SK-N-SH treated with all-trans-retinoic acid at 6 μM for 48 hours (cell line): ENCODE data around the gene CCDC57.

Source experiments
- ATAC-seq: fragments of 200-7000 bp; cut with Tn5 transposase; 3 replicates; pipeline ENCODE4 v1.9.1; 2020; ENCODE audit warnings: mild to moderate bottlenecking, moderate library complexity
- ARNTL ChIP-seq: fragments of 450-650 bp; formaldehyde crosslinking; IDR thresholded peaks from 2 replicates; pipeline ENCODE4 v1.5.0; 2020; ENCODE audit warnings: low read depth, mild to moderate bottlenecking, moderate library complexity, borderline replicate concordance
- CREB5 ChIP-seq: fragments of 250-450 bp; sonication (Bioruptor Pico); IDR thresholded peaks from 2 replicates; pipeline ENCODE4 v1.5.1; 2020; ENCODE audit warnings: low read depth, mild to moderate bottlenecking, moderate library complexity
- CSRNP3 ChIP-seq: fragments of 250-450 bp; sonication (Bioruptor Pico); IDR thresholded peaks from 2 replicates; pipeline ENCODE4 v1.5.1; 2021; ENCODE audit warnings: mild to moderate bottlenecking, moderate library complexity
- ESRRG ChIP-seq: fragments of 250-450 bp; sonication (Bioruptor Pico); IDR thresholded peaks from 2 replicates; pipeline ENCODE4 v1.6.1; 2021; ENCODE audit warnings: mild to moderate bottlenecking
- GLIS3 ChIP-seq: fragments of 250-450 bp; sonication (Bioruptor Pico); IDR thresholded peaks from 2 replicates; pipeline ENCODE4 v1.5.0; 2020; ENCODE audit warnings: mild to moderate bottlenecking, moderate library complexity
- OSR1 ChIP-seq: fragments of 250-450 bp; sonication (Bioruptor Pico); IDR thresholded peaks from 2 replicates; pipeline ENCODE4 v1.8.0; 2022; ENCODE audit warnings: moderate library complexity, mild to moderate bottlenecking, inconsistent platforms
- PATZ1 ChIP-seq: fragments of 250-450 bp; sonication (Bioruptor Pico); IDR thresholded peaks from 2 replicates; pipeline ENCODE4 v1.8.0; 2020; ENCODE audit warnings: mild to moderate bottlenecking, moderate library complexity, borderline replicate concordance
- PPARA ChIP-seq: fragments of 250-450 bp; sonication (Bioruptor Pico); IDR thresholded peaks from 2 replicates; pipeline ENCODE4 v1.5.0; 2020; ENCODE audit warnings: mild to moderate bottlenecking, borderline replicate concordance
- RARB ChIP-seq: fragments of 250-450 bp; sonication (Bioruptor Pico); IDR thresholded peaks from 2 replicates; pipeline ENCODE4 v1.8.0; 2021; ENCODE audit warnings: mild to moderate bottlenecking, moderate library complexity
- TCF4 ChIP-seq: fragments of 250-450 bp; sonication (Bioruptor Pico); IDR thresholded peaks from 2 replicates; pipeline ENCODE4 v1.8.0; 2021; ENCODE audit warnings: mild to moderate bottlenecking, moderate library complexity, borderline replicate concordance
- TOX ChIP-seq: fragments of 250-450 bp; sonication (Bioruptor Pico); IDR thresholded peaks from 2 replicates; pipeline ENCODE4 v1.8.0; 2021; ENCODE audit warnings: mild to moderate bottlenecking, moderate library complexity, borderline replicate concordance
- TSHZ2 ChIP-seq: fragments of 250-450 bp; sonication (Bioruptor Pico); IDR thresholded peaks from 2 replicates; pipeline ENCODE4 v1.5.0; 2020; ENCODE audit warnings: mild to moderate bottlenecking, moderate library complexity
- ZC3H10 ChIP-seq: fragments of 250-450 bp; sonication (Bioruptor Pico); IDR thresholded peaks from 2 replicates; pipeline ENCODE4 v1.5.1; 2021; ENCODE audit warnings: mild to moderate bottlenecking, moderate library complexity
- ZFP3 ChIP-seq: fragments of 250-450 bp; sonication (Bioruptor Pico); IDR thresholded peaks from 2 replicates; pipeline ENCODE4 v1.5.0; 2020; ENCODE audit warnings: mild to moderate bottlenecking, moderate library complexity
- ZFP30 ChIP-seq: fragments of 450-650 bp; formaldehyde crosslinking; IDR thresholded peaks from 2 replicates; pipeline ENCODE4 v1.5.0; 2022; ENCODE audit warnings: mild to moderate bottlenecking, moderate library complexity
- ZNF565 ChIP-seq: fragments of 450-650 bp; formaldehyde crosslinking; conservative IDR thresholded peaks from 2 replicates; pipeline ENCODE4 v1.5.0; 2020; ENCODE audit warnings: low read depth, mild to moderate bottlenecking, moderate library complexity
- ZNF70 ChIP-seq: fragments of 450-650 bp; formaldehyde crosslinking; IDR thresholded peaks from 2 replicates; pipeline ENCODE4 v1.5.0; 2020; ENCODE audit warnings: mild to moderate bottlenecking, moderate library complexity
- ZNF8 ChIP-seq: fragments of 450-650 bp; formaldehyde crosslinking; IDR thresholded peaks from 2 replicates; pipeline ENCODE4 v1.5.0; 2020; ENCODE audit warnings: mild to moderate bottlenecking, moderate library complexity

The CCDC57 gene

GRCh38 chr17:82124101-82124500, 88.5 kb downstream of the CCDC57 start (continued):
- TF ChIP-seq CSRNP3 (no peak), TOX (CRISPR knock-in tag) (no peak), ZNF70 (CRISPR knock-in tag) (no peak), ZFP30 (no peak)
- TF ChIP-seq, all 23 proteins: peak for 0

GRCh38 chr17:82121660-82122629, 90.7 kb downstream of the CCDC57 start:
- no peak for ATAC-seq
- no peak for TF ChIP-seq OSR1 (CRISPR knock-in tag)
- no peak for TF ChIP-seq ZNF565 (CRISPR knock-in tag)
- TF ChIP-seq PPARA, result no peak
- no peak for TF ChIP-seq GLIS3 (CRISPR knock-in tag)
- no peak for TF ChIP-seq ZFP3
- TF ChIP-seq RARB, result no peak
- TF ChIP-seq CSRNP3, result no peak
- TF ChIP-seq CREB5, result no peak
- no peak for TF ChIP-seq TCF4 (CRISPR knock-in tag)
- TF ChIP-seq PATZ1, result no peak
- TF ChIP-seq ZNF70 (CRISPR knock-in tag), result no peak
- TF ChIP-seq ESRRG (CRISPR knock-in tag), result no peak
- TF ChIP-seq TSHZ2 (CRISPR knock-in tag), result no peak

GRCh38 chr17:82121246-82121645, 91.4 kb downstream of the CCDC57 start:
- ATAC-seq, result no peak
- TF ChIP-seq CREB5, result no peak
- TF ChIP-seq ZNF70 (CRISPR knock-in tag), result no peak
- no peak for TF ChIP-seq ZC3H10
- no peak for TF ChIP-seq ZFP30
- no peak for TF ChIP-seq ZNF565 (CRISPR knock-in tag)

- ATAC-seq, result peak; percentile 74
- no peak for TF ChIP-seq TCF4 (CRISPR knock-in tag)
- no peak for TF ChIP-seq ZFP3
- no peak for TF ChIP-seq TSHZ2 (CRISPR knock-in tag)
- TF ChIP-seq ZNF565 (CRISPR knock-in tag), result no peak
- no peak for TF ChIP-seq PATZ1
- no peak for TF ChIP-seq OSR1 (CRISPR knock-in tag)
- no peak for TF ChIP-seq PPARA
- TF ChIP-seq ZNF8, result no peak
- no peak for TF ChIP-seq ZFP30
- TF ChIP-seq ARNTL (CRISPR knock-in tag), result no peak
- TF ChIP-seq TOX (CRISPR knock-in tag), result no peak
- TF ChIP-seq ZNF70 (CRISPR knock-in tag), result no peak
Observed at GRCh38 chr17:82120148-82120547, 92.5 kb downstream of the CCDC57 start.
